ENCODE results near the gene RNF151. TPM values are rescaled to one million over a fixed set of nuclear protein-coding genes. Genes with fewer than 3 reads are reported as not detected.

Gene RNF151
- total RNA-seq, 2 experiments from 2014 or later, result not detected

DNA sequence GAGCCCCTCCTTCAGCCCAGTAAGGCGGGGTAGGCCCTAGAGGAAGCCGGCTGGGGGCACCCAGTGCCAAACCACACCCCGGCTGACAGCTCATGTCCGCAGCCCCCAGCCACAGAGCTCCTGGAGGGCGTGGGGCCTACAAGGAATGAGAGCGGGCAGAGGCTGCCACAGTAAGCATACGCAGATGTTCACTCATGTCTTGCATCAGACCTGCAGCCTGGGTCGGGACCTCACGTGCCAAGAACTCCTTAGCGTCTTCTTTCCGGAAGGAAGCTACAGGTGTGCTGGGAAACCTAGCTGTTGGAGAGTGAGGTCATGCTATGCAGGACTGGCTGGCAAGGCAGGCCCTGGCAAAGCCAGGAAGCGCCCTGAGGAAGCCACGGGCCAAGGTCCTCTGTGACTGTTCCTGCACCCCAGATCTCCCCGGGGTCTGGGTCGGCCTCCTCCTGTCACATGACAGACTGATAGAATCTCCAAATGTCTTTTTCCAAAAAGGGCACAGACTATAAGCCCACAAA is 41.4 kb downstream of the RNF151 start:
- POLR2A ChIA-PET, result interaction anchor here (5.5 kb wide), 1 partner anchor 147 kb away, joined by 30 read pairs; the partner anchor contains the start of gene TRAF7
- Mint-ChIP-seq H3K27me3 (no peaks in the 10 kb centered on the region), H3K36me3 (ENCODE audit: low read depth) (peaks cover 7% of the 10 kb centered on the region), H3K4me1 (ENCODE audit: low read depth) (peaks cover 40% of the 10 kb centered on the region), H3K27ac (peak overlapping the region; percentile 88), H3K9me3 (no peaks in the 10 kb centered on the region), H3K4me3 (peak overlapping the region; percentile 93)
- peaks cover 19% of the 10 kb centered on the region for H3K36me3 ChIP-seq (ENCODE audit: insufficient read depth, low read length)
- H3K4me1 ChIP-seq (ENCODE audit: insufficient read depth, low read length), result peaks cover 70% of the 10 kb centered on the region
- H3K27ac ChIP-seq (ENCODE audit: low read depth in 1 of 2, low read length in 2 of 2), result peak overlapping the region in 1 of 2 donors; percentile 29
- intact Hi-C loops (cut with DNase I, micrococcal nuclease), result loop anchor here in 1 of 2 experiments (2.0 to 5.0 kb wide), 3 partner anchors 36 to 47 kb away; partner anchors contain the start of genes NTHL1, TBL3 and TSC2
- no peak for ATAC-seq (ENCODE audit: poor library complexity)
- H3K9me3 ChIP-seq (ENCODE audit: control insufficient read depth in 1 of 2, insufficient read depth in 1 of 2, low read length in 2 of 2), result no peaks in the 10 kb centered on the region
- CTCF ChIA-PET, result interaction anchor here (1.2 kb wide), 1 partner anchor 65 kb away, joined by 3 read pairs; the partner anchor contains the start of gene MSRB1
- no peaks in the 10 kb centered on the region for H3K27me3 ChIP-seq (ENCODE audit: control insufficient read depth in 1 of 2, insufficient read depth in 2 of 2, low read length in 2 of 2)
- TF ChIP-seq, protein P1, sequence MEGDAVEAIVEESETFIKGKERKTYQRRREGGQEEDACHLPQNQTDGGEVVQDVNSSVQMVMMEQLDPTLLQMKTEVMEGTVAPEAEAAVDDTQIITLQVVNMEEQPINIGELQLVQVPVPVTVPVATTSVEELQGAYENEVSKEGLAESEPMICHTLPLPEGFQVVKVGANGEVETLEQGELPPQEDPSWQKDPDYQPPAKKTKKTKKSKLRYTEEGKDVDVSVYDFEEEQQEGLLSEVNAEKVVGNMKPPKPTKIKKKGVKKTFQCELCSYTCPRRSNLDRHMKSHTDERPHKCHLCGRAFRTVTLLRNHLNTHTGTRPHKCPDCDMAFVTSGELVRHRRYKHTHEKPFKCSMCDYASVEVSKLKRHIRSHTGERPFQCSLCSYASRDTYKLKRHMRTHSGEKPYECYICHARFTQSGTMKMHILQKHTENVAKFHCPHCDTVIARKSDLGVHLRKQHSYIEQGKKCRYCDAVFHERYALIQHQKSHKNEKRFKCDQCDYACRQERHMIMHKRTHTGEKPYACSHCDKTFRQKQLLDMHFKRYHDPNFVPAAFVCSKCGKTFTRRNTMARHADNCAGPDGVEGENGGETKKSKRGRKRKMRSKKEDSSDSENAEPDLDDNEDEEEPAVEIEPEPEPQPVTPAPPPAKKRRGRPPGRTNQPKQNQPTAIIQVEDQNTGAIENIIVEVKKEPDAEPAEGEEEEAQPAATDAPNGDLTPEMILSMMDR (IDR thresholded peaks at IDR 0.05), result no peak
- peak overlapping the region; percentile 63 for H3K4me3 ChIP-seq (ENCODE audit: low read length)
- peak in 4 of 14 experiments; percentile 30 to 57 (median 36) for DNase-seq

DNA sequence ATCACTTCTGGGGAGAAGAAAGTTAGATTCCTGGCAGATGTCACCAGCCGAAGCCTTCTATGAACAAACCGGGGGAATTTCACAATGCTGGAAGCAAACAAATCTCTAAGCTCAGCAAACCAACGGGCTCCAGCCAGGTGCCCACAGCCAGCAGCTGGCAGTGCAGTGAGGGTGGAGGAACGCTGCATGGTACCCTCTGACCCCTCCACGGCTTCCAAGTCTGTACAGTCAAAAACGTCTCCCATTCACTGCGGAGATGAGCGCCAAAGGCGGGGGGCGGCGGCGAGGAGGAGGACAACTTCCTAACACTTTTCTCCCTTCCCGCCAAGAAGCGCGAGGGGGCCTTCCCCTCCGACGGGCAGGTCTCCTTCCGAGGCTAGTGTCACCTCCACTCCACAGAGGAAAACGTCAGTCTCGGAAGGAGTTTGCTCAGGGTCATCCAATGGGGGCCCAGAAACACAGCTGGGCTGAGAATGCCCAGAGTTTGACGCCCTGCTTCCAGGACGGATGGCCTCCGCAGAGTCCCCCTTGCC is 42.0 kb downstream of the RNF151 start:
- POLR2A ChIA-PET, result interaction anchor here (0.6 to 5.5 kb wide), 7 partner anchors 13 to 147 kb away, joined by 3 to 30 read pairs (median 4); partner anchors contain the start of genes GFER, RPS2, TBL3 and TRAF7
- peaks cover 14% of the 10 kb centered on the region for H3K36me3 ChIP-seq (ENCODE audit: insufficient read depth, low read length)
- H3K27ac ChIP-seq (ENCODE audit: low read depth in 1 of 2, low read length in 2 of 2), result peak overlapping the region; percentile 2 to 29
- Mint-ChIP-seq H3K9me3 (no peaks in the 10 kb centered on the region), H3K4me3 (peak overlapping the region; percentile 93), H3K4me1 (ENCODE audit: low read depth) (peaks cover 40% of the 10 kb centered on the region), H3K27ac (peak overlapping the region; percentile 88), H3K36me3 (ENCODE audit: low read depth) (peaks cover 7% of the 10 kb centered on the region), H3K27me3 (no peaks in the 10 kb centered on the region)
- CTCF ChIA-PET, result interaction anchor here (1.2 kb wide), 1 partner anchor 65 kb away, joined by 3 read pairs; the partner anchor contains the start of gene MSRB1
- intact Hi-C loops (cut with DNase I, micrococcal nuclease), result loop anchor here in 1 of 2 experiments (1.0 to 5.0 kb wide), 4 partner anchors 16 to 48 kb away; partner anchors contain the start of genes NTHL1, TBL3 and TSC2
- no peaks in the 10 kb centered on the region for H3K9me3 ChIP-seq (ENCODE audit: control insufficient read depth in 1 of 2, insufficient read depth in 1 of 2, low read length in 2 of 2)
- ATAC-seq (ENCODE audit: poor library complexity) (no peak), DNase-seq (peak in 3 of 14 experiments; percentile 44 to 48 (median 45))
- H3K4me1 ChIP-seq (ENCODE audit: insufficient read depth, low read length), result peaks cover 64% of the 10 kb centered on the region
- H3K27me3 ChIP-seq (ENCODE audit: control insufficient read depth in 1 of 2, insufficient read depth in 2 of 2, low read length in 2 of 2), result no peaks in the 10 kb centered on the region
- H3K4me3 ChIP-seq (ENCODE audit: low read length), result peak overlapping the region; percentile 63
- TF ChIP-seq, protein P1 (IDR thresholded peaks at IDR 0.05), result no peak

DNA sequence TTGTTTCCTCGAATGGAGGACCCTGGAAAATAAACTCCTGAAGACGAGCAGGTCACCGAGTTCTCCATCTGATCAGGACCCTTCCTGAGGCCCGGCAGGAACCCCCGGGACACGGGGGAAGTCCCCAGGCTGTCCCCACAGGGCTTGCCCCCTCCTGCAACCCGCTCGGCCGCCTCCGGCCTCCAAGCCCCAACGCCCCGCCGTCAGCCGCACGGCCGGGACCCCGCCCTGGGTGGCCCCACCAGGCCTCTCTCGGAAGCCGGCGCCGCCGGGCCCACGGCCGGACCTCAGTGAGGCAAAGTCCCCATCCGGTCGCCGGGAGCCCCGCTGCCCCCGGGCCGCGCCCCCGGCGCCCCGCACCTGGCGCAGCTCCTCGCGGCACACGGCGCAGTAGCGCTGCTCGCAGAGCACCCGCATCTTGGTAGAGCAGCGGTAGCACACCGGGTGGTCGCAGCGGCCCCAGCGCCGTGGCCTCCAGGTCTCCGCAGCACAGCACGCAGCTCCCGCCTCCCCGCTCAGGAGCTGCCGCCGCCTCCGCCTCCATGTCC is 42.6 kb downstream of the RNF151 start:
- Histone ChIP-seq H3K27ac (ENCODE audit: low read depth in 1 of 2, low read length in 2 of 2) (peak overlapping the region; percentile 2 to 29), H3K27me3 (ENCODE audit: control insufficient read depth in 1 of 2, insufficient read depth in 2 of 2, low read length in 2 of 2) (no peaks in the 10 kb centered on the region), H3K4me3 (ENCODE audit: low read length) (peak overlapping the region; percentile 63), H3K36me3 (ENCODE audit: insufficient read depth, low read length) (peaks cover 14% of the 10 kb centered on the region), H3K4me1 (ENCODE audit: insufficient read depth, low read length) (peaks cover 59% of the 10 kb centered on the region), H3K9me3 (ENCODE audit: control insufficient read depth in 1 of 2, insufficient read depth in 1 of 2, low read length in 2 of 2) (no peaks in the 10 kb centered on the region)
- ChIA-PET POLR2A (interaction anchor here (0.6 to 5.5 kb wide), 7 partner anchors 14 to 146 kb away, joined by 3 to 30 read pairs (median 4); partner anchors contain the start of genes GFER, RPS2, TBL3 and TRAF7), CTCF (no interaction called here)
- intact Hi-C loops (cut with DNase I, micrococcal nuclease), result loop anchor here in 1 of 2 experiments (1.0 to 5.0 kb wide), 4 partner anchors 17 to 48 kb away; partner anchors contain the start of genes NTHL1, TBL3 and TSC2
- Mint-ChIP-seq H3K4me3 (peak overlapping the region; percentile 93), H3K27me3 (no peaks in the 10 kb centered on the region), H3K4me1 (ENCODE audit: low read depth) (peaks cover 40% of the 10 kb centered on the region), H3K36me3 (ENCODE audit: low read depth) (peaks cover 7% of the 10 kb centered on the region), H3K9me3 (no peaks in the 10 kb centered on the region), H3K27ac (peak overlapping the region; percentile 88)
- ATAC-seq (ENCODE audit: poor library complexity), result peak; percentile 51
- DNase-seq, result no peak
- TF ChIP-seq, protein P1 (IDR thresholded peaks at IDR 0.05), result no peak
